ENCODE data around the gene TYSND1.
"Not testable (repeated sequence)": the region's sequence is repeated elsewhere in the genome, so short reads cannot be mapped to it uniquely, and the experiment has no call there.

TYSND1 gene

GRCh38 chr10:70131560-70131937 lies 15.0 kb downstream of the TYSND1 start:
- no peak for DNase-seq

DNA sequence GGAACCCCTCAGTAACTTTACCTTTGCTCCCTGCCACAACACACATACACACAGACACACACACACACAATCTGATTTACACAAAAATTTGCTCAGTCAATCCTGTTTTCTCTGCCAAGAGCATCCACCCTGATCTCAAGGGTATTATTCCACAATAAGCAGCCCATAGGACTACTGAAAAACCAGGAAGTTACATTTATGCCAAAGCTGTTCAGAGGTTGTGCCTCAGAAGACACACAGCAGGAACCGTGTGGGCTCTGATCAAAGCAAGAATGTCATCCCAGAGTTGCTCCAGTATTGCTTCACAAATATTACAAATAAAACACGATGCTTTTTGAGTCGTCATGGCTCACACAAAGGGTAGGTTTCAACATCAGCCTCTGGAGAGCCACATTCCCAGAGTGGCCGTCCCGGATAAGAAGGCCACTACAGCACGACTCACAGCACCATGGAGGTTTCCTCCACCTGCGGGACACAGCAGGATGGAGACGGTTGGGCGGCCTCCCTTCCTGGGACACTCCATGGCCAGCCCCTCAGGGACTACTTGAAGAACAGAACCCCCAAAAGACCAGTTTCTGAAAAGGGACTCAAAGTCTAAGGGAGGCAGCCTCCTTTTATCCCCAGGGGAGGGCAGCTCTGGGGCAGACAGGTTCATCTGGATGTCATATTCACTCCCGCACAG lies 15.5 kb downstream of the TYSND1 start:
- no peak for DNase-seq

- no peak for DNase-seq
These were observed 19.7 kb downstream of the TYSND1 start for GRCh38 chr10:70126700-70127395.

DNA sequence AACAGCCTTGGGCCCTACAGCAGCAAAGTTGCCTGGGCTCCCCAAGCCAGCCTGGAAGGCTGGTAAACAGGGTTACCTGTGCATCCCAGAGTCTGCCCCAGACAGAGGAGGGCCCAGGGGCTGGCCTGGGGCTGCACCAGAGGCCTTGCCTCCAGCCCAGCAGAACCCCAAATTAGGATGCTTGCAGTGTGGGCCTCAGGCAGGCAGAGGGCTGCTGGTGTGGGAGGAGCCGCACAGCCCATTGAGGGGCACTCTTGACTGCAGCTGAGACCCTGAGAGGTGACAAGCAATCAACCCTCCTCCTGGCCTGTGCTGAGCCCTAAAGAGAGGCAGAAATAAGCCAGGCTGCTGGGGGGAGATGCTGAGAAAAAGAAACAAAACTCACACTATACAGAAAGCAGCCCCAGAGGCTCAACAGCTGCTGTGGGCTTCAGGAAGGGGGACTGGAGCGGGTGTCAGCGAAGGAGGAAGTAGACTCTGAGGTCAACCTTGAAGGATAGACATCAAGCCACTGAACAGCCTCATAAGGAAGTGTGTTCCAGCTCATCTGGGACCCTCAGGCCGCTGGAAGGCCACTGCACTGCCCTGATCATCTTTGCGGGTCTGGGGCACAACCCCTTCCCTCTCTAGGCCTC lies 20.5 kb downstream of the TYSND1 start:
- DNase-seq, result no peak

DNA sequence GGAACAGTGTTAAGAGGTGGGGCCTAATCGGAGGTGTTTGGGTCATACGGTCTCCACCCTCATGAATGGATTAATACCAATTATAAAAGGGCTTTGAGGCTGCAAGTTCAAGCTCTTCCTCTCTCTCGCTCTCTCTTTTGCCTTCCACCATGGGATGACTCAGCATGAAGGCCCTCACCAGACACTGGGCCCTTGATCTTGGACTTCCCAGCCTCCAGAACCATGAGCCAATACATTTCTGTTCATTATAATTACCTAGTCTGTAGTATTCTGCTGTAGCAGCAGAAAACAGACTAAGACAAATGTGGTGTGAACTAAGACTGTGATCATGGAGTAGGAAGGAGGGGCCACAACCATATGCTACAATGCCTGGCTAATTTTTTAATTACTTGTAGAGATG lies 21.6 kb downstream of the TYSND1 start:
- DNase-seq, result no peak

DNA sequence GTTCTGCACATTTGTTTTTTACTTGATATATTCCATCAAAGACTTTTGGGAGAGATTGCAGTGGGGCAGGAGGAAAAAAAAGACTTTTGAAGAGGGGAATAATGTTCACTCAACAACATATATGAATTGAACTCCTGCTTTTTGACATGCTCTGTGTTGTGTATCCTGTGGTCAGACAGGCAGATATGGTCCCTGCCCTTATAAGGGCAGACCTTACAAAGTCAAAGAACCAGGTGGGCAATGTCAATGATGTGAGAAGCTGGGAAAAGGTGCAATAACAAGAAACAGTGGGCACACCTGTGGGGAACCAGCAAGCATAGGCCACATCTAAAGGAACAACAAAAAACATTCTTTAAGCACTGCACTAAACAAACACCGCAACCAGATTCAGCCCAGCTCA lies 22.1 kb downstream of the TYSND1 start:
- DNase-seq, result no peak

DNA sequence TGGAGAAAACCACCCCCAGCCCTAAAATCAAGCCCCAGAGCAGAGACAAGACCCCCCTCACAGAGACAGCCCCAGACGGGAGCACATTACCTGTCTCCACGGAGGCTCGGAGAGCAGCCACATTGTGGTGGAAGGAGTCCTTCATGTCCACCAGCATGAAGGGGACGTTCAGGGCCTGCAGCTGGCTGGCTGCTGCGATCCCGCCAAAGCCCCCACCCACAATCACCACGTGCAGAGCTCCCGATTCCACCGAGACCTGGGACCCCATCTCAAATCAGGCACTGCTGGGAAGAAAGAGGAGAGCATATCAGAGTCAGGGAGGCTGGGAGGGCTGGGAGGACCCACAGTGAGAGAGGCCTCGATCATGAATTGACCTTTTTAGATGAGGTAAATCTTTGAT lies 22.7 kb downstream of the TYSND1 start:
- DNase-seq, result no peak

DNA sequence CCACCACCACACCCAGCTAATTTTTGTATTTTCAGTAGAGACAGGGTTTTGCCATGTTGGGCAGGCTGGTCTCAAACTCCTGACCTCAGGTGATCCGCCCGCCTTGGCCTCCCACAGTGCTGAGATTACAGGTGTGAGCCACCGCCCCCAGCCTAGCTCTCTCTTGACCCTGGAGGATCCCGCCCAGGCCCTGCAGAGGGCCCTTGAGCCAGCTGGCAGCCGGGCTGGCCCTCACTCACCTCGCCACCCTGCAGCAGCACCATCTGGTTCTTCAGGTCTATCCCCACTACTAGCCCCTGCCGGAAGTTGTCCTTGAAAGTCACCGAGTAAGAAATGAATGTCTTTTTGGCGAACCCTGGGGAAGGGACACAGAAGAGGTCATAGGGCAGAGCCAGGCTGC lies 23.3 kb downstream of the TYSND1 start:
- not testable (repeated sequence) for DNase-seq

- DNase-seq, result no peak
These were observed 23.8 kb downstream of the TYSND1 start for GRCh38 chr10:70122742-70123141.

GRCh38 chr10:70121281-70121949 lies 25.1 kb downstream of the TYSND1 start:
- DNase-seq, result no peak

- no peak for DNase-seq
These were observed 26.1 kb downstream of the TYSND1 start for GRCh38 chr10:70120417-70120816.

- DNase-seq, result no peak
These were observed 26.9 kb downstream of the TYSND1 start for GRCh38 chr10:70119623-70120022.

DNA sequence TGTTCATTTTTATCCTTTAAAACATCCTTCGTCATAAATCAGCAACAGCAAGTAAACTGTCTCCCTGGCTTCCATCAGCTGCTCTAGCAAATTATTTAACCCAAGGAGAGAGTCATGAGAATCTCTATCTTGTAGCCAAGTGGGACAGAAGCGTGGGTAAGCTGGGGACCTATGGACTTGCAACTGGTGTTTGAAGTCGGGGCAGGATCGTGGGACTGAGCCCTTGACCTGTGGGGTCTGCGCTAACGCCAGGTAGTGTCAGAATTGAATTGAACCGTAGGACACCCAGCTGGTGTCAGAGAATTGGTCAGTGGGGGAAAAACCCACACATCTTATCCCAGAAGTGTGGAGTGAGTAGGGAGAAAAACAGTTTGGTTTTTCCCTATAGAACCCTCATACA lies 27.3 kb downstream of the TYSND1 start:
- DNase-seq, result no peak

DNA sequence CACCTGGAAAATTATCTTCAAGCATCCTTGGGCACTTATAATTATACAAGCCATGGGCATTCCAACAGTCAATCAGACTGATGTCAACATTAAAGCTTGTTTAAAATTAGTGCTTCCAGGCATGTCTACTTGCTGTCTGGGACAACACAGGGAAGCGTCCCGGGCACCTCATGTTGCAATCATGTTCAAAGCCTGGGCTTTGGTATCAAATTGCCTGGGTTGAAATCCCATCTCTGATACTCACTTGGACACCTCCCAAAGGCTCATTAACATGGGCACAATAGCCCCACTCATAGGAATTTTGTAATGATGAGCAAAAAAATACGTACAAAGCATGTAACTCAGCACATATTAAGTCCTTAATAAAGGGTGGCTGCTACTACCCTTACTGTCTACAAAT lies 28.3 kb downstream of the TYSND1 start:
- DNase-seq, result no peak

GRCh38 chr10:70117646-70118045 lies 28.9 kb downstream of the TYSND1 start:
- no peak for DNase-seq

GRCh38 chr10:70115948-70116682 lies 30.4 kb downstream of the TYSND1 start:
- DNase-seq, result peak; percentile 66

- DNase-seq, result no peak
These were observed 31.6 kb downstream of the TYSND1 start for GRCh38 chr10:70114902-70115301.

DNA sequence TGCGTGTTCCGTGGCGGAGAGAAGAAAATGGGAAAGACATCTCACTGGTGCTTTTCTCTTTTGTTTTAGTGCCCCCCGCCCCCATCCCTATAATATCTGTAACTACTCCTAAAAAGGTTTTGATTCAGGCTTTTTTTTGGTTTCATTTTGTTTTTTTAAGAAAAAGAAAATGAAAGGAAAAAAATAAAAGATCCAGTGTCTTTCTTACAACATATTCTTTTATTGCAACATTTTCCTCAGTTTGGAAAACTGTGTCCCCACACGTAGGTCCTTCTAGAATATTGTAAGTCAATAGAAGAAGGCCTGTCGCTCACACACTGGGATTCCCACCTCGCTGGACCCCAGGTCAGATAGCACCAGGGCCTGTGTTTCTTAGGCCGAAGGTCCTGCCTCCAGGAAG lies 34.4 kb downstream of the TYSND1 start:
- no peak for DNase-seq

DNA sequence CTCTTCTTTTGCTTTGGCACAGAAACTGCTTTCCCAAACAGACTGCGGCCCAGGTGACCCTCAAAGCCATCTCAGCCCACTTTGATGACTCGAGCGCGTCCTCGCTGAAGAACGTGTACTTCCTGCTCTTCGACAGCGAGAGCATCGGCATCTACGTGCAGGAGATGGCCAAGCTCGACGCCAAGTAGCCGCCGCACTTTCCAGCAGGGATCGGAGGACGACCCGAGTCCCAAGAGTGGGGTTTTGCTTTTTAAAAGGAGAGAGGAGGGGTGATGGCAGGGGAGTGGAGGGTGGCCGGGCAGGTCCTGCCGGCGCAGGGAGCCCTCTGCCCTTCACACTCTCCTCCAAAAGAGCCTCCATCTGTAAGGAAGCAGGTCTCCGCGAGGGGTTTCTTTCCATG lies 35.0 kb downstream of the TYSND1 start:
- no peak for DNase-seq

DNA sequence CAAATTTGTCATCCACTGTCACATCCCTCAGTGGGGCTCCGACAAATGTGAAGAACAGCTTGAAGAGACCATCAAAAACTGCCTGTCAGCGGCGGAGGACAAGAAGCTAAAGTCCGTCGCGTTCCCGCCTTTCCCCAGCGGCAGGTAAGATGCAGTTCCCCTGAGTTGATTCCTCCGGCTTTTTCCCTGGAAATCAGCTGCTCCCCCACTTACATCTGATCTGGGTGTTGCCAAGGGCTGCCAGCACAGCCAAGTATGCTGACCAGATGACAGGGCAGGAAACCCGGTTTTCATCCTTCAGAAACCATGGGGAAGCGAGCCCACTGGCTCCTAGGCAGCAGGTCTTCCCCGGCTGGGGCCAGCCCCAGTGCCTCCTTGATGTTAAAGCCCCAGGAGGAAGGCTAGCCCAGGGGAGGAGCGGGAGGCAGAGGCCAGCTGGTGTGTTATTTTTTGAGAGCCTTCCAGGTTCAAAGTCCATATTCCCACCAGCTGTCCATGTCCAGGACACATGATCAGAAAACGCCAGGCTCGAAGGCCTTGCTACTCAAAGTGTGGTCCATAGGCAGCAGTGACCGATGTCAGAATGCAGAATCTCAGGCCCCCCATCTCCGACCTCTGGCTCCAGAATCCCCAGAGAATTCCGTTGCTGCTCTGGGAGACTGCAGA lies 37.3 kb downstream of the TYSND1 start:
- no peak for DNase-seq

GRCh38 chr10:70106958-70107791 lies 39.3 kb downstream of the TYSND1 start:
- peak; percentile 9 for DNase-seq

DNA sequence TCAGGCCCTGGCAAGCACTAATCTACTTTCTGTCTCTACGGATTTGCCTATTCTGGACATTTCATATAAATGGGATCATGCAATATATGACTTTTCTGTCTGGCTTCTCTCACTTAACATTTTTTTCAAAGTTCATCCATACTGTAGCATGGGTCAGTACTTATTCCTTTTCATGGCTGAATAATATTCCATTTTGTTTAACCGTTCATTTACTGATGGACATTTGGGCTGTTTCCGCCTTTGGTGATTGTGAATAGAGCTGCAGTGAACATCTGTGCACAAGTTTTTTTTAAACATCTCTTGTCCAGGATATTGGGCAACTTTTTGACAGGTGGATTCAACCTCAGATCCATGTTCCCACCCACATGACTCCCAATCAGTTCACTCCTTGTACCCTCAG lies 44.8 kb downstream of the TYSND1 start:
- no peak for DNase-seq
